GM18873 (cell line): ENCODE results near the gene WBP11.

ENCODE experiments used
- ATAC-seq: cut with Tn5 transposase; IDR thresholded peaks from one replicate; pipeline ENCODE4 v1.9.1; 2021; ENCODE audit warnings: mild to moderate bottlenecking, moderate library complexity, moderate number of reproducible peaks; ENCODE audit not compliant: unreplicated experiment, low FRiP score

WBP11 gene

DNA sequence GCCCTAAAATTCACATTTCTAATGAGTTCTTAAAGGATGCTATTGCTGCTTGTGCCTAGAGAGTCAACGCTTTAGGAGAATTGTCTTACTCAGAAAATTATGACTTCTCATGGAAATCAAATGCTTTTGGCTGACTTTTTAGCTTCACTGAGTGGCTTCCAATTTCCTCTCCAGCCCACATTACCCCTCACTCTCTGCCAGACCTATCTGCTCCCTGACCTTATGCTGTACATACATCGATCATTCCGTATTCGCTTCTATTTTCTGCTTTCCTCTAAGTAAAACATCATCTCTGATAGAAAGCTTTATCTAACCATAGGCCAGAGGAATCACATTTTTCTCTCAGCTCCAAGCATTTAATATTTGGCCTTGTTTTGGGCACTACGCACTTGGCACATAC lies 23.2 kb upstream of the WBP11 start:
- ATAC-seq = no peak

DNA sequence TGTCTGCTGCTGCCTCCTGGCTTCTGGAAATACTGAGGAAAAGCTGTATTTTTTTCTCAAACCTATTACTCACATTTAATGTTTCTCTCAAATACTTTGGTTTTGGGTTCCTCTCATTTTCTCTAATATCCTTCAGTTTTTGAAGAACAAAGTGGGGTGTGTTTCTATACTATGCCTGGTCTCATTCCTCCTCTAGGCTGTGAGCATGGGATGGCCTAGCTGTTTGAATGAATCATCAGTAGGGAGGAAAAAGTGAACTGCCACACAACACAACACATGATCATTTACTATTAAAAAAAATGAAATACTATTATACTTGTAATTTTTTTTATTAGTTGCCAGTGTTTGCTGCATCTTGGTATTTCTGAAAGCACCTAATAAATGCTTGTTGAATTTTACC lies 22.0 kb upstream of the WBP11 start:
- ATAC-seq = no peak

DNA sequence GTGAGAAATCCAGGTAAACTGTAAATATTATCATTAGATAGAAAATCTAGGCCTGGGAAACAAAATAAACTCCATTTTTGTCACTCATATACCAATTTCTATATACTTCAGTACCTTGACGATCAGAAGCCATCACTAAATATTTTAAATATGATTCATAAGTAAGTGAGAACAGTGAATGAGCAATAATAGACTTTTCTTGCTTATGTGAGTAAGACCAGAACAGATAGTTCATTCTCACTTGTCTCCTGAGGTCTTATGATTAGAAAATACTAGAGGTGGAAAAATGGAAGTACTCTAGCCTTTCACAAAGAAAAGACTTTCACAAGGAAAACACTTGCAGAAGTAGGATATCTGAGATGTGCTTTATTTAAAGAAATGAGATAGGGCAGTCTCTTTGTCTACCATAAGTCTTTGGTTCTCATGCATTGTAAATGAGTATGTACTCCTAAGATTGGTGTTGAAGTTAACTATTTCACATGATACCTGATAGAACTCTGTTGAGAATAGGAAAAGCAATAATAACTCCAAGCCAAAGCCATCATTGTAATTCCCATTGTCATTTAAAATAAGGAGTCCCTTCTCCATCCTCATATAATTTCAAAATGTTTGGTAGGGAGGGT lies 20.8 kb upstream of the WBP11 start:
- no peak for ATAC-seq

DNA sequence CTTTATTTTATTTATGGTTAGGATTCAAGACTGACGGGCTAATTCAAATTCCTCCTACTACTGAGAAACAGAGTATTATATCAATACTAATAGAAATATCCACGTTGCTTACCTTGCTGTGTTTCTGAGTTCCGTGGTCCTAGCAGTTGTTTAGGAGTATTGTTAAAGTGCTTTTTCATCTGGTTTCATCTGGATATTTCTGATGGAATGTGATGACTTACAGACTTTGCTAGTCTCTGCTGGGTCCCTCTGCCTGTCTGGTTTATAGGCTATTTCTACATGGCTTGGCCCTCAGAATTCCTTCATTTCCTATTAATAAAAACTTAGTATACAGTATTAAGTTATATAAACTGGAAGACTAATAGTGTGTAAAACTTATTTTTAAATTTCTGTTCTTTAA lies 10.7 kb upstream of the WBP11 start, which contains the start of gene SMCO3:
TSS of gene SMCO3 (minus strand) at position 169 of the 400 bp plus-strand sequence. CDS start 7,502 bp downstream, outside the sequence.
- no peak for ATAC-seq

DNA sequence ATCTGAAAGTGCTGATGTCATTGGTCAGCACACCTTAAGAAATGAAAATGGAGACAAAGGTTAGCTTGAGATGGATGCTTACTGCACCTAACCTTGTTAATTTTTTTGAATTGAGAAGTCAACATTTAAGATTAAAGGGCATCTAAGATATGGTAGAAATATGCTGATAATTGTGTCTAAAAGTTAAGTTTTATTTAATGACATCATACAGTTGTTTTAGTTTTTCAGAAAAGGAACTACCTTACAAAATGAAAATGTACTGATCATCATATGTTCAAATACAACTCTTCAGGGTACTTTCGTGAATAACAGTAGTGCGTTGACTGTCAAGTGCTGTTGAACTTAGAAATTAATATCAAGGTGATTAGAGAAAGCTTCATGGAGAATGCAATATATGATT lies 8.2 kb upstream of the WBP11 start:
- no peak for ATAC-seq

DNA sequence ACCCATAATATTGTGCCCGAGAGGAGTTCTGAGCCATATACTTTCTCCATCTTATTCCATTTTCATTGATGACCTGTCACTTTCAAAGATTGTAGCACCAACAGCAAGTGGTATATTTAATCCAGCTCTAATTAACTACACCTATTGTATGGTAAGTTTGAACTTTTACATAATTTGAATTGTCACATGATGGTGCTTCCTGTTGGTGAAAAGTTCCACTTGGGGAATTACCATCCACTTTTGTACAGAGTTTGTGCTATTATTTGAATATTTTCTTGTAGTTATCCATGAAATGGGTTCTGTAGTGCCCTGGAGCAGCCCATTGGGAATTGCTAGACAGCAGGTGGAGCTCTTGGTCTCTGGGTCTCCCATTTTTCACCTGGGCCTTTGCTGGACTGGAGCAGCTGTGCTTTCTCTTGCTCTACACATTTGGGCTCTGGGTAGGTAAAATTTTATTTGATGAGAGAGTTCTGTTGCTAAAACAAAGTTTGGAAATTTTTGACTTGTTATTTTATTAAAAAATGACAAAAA lies 7.7 kb upstream of the WBP11 start:
- ATAC-seq = no peak

DNA sequence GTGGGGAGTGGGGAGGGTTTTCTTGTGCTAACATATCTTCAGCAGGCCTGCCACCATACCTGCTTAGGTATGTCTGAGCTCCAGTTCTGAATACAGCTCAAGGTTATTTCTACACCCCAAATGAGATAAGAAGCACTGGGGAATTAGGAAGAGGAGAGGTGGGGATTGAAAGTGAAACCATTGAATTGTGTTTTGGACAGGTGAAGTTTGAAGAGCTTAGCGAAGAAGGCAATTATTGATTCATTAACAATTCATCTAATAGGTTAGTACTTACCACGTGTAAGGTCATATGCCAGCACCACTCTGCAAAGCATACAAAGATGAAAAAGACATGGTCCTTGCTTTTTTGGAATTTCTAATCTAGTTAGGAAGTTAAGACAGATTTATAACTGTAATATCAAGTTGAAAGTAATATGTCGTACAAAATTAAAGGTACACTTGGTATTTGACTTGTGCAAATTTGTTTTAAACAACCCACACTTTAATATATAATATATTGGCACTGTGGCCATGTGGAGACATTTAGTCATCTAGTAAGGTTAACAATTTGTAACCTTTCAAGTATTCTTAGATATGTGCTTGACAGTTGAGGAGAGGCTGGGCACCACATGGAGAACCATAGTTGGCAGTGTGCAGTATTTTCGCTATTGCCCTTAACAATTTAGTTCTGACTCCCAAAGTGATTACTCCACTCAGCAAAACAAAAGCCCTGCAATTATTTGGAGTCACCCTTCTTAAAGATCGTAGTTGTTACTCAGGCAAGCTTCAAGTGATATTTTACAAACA lies 7.1 kb upstream of the WBP11 start:
- no peak for ATAC-seq

DNA sequence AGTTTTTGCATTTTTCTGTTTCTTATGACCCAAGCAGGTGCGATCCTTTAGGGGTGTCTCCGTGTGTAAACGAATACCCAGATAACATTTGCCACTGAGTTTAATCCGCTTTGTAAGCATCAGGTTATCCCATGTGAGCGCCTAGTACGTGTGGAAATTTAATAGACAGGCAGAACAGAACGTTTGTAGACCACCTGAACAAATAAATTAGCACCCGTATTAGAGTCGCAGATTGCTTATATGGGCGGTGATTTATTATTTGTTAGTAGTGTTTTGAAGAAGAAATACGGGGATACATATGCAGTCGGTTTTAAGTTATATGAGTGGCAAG lies 517 bp upstream of the WBP11 start:
- peak; percentile 14 for ATAC-seq

DNA sequence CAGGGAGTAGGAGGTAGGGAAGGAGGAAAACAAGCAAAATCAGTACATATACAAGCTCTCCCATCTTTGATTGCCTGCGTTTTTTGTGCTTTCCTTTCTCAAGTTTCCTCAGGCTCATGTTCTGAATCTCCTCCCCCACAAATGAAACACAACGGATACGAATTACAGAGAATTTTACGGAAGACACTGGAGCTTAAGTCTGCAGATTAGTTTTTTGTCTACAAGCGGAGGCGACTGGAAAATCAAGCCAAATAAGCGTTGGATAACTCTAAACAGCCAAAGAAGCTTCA lies 612 bp downstream of the WBP11 start:
- no peak for ATAC-seq

DNA sequence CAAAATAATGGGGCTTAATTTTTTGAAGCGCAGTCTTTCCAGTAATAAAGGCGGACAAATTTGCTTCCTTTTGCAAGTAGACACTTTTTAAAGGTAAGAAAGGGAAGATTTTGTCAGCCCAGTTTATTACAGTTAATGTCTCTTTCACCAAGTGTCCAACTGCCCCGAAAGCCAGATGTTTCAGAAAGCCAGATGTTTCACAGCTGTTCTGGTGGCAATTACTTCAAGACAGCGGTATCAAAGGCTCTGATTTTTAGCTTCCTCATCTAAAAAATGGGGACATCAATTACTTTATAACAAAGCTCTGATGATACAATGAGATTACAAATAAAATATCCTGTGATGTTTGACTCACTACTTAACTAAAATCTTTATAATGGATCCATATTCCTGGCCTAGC lies 1.0 kb downstream of the WBP11 start:
- ATAC-seq = no peak

DNA sequence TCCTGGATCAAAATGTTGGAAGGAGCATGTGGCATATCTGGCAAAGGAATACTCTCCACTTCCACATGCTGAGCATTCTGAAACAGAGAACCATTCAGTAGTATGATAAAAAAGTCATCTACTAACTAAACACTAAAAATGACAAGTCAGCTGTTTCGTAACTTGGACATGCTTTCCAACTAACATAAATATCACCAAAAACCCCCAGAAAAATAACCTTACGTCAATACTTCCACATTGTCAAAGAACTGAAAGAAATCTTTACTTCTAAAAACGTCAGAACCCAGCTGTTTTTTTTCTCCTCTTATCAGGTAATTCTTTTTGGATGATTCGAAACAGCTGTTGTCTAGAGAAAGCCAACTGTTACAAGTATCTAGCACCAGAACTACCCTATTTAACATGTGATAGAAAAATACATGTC lies 8.2 kb downstream of the WBP11 start:
- no peak for ATAC-seq

DNA sequence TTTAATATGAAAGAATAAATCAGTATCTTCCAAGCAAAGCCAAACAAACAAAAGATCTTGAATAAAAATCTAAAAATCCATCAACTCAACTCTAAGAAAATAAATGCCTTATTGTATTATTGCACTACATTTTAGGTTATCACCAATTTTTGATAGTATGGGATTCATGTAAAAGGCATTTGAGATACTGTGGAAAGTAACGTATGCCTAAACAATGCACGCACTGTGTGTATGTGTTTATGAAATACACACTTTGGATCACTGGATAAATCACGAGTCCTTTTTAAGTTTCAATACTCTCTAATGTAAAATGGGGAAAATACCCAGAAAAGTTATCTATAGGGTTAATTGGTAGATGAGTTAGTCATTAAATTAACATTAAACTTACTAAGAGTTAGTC lies 17.7 kb downstream of the WBP11 start:
- ATAC-seq = no peak

DNA sequence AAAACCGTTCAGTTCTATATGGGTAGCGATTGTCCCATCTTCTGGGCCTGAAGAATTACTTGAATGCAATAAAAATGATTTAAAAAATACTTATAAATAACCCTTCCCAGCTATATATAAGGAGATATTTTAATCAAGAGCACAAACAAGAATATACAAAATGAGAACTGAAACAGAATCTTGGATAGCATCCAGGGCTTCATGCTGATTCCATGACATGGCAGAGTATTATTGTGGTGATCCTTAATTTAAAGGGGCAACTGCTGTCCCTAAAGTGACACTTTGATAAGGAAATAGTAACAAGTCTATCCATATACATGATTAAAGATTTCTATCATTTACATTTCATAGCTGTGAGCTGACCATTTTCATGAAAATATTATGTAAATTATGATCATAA lies 18.8 kb downstream of the WBP11 start:
- no peak for ATAC-seq

DNA sequence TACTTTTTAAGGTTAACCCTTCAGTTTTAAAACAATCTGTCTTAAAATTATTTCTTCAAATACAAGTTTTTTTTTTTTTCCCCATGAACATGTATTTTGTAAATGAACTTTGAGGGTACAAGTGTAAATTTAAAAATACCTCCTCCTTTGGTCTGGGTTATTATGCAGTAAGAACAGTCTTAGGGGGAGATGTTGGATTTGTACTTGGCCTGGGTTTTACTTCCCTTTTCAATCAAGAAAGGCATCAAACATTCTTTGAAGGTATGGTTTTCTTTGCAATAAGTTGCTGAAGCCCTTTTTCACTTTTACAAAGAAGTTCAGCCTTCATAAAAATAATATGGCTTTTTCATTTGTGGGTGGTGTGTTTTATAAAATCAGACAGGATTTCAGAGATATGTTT lies 20.5 kb downstream of the WBP11 start:
- no peak for ATAC-seq

DNA sequence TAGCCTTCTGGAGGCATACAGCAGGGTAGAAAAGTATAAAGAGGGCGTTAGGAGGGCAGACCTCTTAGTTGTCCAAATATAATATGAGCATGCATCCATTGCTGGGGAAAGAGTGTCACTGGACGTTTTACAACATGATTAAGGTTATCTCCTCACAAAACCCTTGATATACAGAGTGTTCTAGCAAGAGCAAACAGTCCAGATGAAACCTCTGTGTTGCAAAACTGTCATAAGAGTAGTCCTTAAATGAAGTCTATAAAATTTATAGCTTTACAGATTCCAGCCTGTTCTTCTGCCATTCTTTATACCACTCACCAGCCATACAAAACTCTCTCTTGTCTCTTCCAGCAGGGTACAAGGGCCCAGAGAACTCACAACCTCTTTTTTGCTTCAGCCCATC lies 21.7 kb downstream of the WBP11 start:
- ATAC-seq = no peak

DNA sequence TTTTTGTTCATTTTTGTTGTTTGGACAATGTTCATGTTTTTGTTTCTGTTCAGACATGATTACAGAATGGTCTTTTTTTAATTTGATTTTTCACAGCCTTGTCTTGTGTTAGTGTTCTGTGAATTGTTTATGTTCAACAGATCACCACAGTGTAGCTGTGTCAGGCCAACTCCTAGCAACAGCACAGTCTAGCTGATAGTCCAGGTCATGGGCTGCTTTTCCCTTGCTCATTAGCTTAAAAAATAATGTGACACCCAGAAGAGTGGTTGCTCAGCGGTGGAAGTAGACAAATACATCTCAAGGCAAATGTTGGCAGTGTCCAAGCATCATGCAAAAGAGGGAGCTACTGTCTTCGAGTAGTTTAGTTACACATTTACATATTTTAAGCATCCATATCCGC lies 22.4 kb downstream of the WBP11 start:
- ATAC-seq = no peak

DNA sequence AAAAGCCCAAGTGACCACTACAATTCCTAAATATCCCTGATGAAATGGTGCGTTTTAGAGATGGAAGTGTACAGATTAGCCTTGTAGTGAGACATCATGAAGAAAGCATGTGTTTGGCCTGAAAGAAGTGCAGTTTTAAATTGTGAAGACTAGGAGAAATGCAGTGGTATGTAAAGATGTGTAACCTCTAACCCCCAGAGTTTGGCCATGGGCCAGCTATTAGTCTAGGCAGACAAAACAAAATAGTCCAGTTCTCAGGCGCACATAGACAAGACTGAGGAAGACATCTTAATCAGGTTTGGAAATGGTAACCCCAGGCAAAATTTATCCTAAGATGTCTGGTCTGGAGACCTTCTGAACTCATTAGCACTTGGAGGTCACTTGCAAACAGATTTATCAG lies 23.4 kb downstream of the WBP11 start:
- ATAC-seq = no peak

DNA sequence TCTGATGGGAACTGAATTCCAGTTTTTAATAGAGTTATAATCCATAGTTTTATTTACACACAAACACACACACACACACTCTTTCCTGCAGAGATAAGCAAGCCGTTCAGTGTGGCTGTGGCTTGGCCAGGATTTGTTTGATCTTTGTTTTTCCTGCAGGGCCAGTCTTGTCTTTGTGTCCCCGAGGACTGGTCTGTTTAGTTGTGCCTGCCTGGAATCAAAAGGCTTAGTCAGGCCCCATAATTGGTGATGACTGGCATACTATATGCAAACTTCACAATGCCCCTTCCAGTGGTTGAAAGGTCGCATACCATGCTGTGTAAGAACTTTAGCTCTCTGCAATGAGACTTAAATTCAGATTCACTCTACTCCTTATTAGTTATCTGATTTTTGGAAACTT lies 26.0 kb downstream of the WBP11 start:
- ATAC-seq = no peak

DNA sequence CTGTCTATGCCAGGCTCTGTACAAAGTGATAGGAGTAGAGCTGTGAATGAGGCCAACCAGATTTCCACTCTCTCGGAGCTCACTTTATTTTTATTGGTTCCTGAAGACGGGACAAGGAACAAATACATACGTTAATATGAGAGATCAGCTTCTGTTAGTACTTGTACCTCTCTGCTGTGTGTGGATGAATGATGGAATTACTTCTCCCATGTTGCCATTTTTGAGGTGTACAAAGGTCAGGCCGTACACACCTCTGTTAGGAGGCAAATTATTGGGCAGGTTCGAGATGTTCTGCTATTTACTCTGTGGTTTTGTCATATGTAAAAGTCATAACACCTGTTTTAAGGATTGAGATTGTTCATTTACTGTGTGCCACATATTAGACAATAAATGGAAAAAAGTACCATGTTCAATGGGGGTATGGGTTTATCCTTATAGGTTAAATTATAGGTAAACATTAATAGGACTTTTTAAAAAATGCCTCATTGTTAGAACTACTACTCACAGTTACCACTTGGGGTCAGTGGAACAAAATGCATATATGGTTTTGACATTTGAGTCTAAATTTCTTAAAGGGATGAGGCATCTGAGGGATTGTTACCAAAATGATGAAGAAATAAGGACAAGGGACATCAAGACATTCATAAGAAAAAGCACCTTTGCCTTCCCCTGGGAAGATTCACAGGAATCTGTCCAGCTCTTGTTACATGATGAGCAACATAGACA lies 26.9 kb downstream of the WBP11 start:
- no peak for ATAC-seq

DNA sequence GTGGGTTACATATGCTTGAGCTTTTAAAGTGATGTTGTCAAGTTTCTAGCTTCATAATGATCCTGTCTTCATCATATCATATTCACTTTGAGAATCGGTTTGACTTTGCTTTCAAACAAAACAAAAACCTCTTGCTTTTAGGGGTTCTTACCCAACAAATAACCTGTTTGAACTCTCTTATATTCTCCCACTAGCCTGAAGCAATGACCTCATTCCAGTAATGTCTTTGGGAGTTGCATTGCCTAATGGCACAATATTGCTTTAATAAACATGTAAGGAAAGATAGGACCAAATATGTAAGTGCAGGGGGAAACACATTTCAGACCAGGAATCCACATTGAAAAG lies 27.7 kb downstream of the WBP11 start:
- ATAC-seq = no peak

DNA sequence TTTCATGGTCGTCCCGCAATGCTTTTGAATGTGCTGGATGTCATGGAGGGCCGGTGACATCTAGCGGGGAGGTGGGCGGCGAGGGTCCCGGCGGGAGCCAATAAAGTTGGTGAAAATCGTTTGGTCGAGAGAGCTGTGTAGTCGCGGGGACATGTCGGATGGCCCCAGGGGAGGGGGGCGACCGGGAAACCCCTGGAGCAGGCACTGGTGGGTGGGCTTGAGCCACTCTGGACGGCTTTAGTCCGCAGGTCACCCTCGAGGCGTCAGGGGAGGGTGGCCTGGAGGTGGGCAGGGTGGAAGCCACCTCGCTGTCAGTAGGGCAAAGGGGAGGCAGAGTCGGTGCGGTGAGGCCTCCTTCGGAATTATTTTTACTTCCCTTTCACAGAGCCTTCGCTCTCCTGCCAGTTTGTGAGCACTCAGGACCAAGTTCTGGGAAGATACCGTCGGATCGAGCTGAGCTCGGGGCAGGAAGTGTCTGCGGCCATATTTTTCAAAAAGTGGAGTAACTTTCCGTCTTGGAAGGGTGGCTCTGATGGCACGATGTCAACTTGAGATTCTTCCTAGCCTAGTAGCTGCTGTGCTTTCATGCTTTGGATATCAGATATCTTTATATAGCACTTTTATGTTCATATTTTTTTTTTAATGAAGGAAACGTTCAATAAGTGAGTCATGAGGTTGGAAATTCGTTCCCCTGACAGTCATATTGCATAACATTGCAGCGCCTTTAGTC lies 28.2 kb downstream of the WBP11 start:
- no peak for ATAC-seq
